Activated T-cell treated with anti-CD3 and anti-CD28 coated beads, Interleukin-2, amount 50 U/mL, for 24 hours (primary cell): ENCODE data around the gene TGM2.

Source experiments
- DNase-seq: peaks from one replicate; pipeline ENCODE4 v3.0.0-alpha.2; 2020
- H3K27ac Mint-ChIP-seq: 2 replicates; pipeline ENCODE4 v1.8.0; 2020; ENCODE audit warnings: mild to moderate bottlenecking, mixed read lengths
- H3K27me3 Mint-ChIP-seq: 2 replicates; pipeline ENCODE4 v1.8.0; 2020; ENCODE audit warnings: mixed read lengths
- H3K36me3 Mint-ChIP-seq: 2 replicates; pipeline ENCODE4 v1.8.0; 2020; ENCODE audit warnings: low read depth, mixed read lengths
- H3K4me1 Mint-ChIP-seq: 2 replicates; pipeline ENCODE4 v1.8.0; 2020; ENCODE audit warnings: low read depth, mixed read lengths
- H3K4me3 Mint-ChIP-seq: 2 replicates; pipeline ENCODE4 v1.8.0; 2020; ENCODE audit warnings: mild to moderate bottlenecking, moderate library complexity, mixed read lengths
- H3K9me3 Mint-ChIP-seq: 2 replicates; pipeline ENCODE4 v1.8.0; 2020; ENCODE audit warnings: mixed read lengths

The TGM2 gene

DNA sequence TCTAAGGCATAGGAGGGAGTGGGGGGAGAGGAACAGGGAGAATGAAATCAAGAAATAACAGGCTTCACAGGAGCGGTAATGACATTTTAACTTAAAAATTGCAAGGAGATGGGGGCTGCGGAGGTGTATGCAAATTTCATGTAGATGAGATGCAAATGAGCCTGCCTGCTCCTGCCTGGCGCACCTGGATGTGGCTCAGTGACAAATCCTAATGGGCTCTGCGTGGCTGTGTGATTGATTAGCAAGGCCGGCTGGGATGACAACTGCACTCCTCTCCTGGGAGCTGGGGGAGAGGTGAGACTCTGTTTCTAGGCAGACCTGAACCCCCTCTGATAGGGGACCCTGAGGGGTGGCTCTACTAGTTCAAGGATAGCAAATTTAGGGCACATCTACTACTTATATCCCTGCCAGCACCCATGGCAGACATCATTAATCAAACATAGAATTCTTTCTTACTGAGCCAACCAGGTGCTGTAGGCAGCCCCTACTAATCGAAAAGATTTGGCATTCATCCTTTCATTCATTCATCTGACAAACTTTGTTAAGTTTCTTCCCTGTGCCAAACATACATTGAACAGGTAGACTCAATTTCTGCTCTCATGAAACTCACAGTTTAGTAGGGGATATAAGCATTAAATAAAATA is 38.4 kb upstream of the TGM2 start:
- H3K4me3 Mint-ChIP-seq = no peak overlapping the region
- DNase-seq = peak; percentile 3
- no peaks in the 10 kb centered on the region for H3K9me3 Mint-ChIP-seq
- H3K36me3 Mint-ChIP-seq = no peaks in the 10 kb centered on the region
- peaks cover 12% of the 10 kb centered on the region for H3K27me3 Mint-ChIP-seq
- H3K27ac Mint-ChIP-seq = no peak overlapping the region
- no peaks in the 10 kb centered on the region for H3K4me1 Mint-ChIP-seq

DNA sequence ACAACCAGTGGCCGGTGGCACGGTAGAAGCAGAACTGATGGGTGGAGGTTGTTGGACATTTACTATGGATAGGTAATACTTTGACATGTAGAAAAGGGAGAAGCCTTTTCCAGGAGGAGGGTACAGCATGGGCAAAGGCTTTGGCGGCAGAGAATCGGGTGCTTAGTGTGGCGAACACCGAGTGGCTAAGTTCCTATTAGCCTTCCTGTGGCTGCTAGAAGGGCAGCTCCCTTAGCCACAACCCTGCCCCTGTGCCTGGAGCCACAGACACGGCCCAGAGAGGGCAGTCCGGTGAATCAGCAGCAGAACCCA is 37.9 kb upstream of the TGM2 start:
- Mint-ChIP-seq H3K4me1 (no peaks in the 10 kb centered on the region), H3K9me3 (no peaks in the 10 kb centered on the region), H3K27me3 (peaks cover 8% of the 10 kb centered on the region), H3K36me3 (no peaks in the 10 kb centered on the region), H3K4me3 (no peak overlapping the region), H3K27ac (no peak overlapping the region)
- peak; percentile 7 for DNase-seq

- no peak for DNase-seq
- no peaks in the 10 kb centered on the region for H3K4me1 Mint-ChIP-seq
- no peak overlapping the region for H3K4me3 Mint-ChIP-seq
- no peaks in the 10 kb centered on the region for H3K9me3 Mint-ChIP-seq
- no peaks in the 10 kb centered on the region for H3K36me3 Mint-ChIP-seq
- H3K27ac Mint-ChIP-seq = no peak overlapping the region
- peaks cover 5% of the 10 kb centered on the region for H3K27me3 Mint-ChIP-seq
Observed at GRCh38 chr20:38202153-38202981, 37.3 kb upstream of the TGM2 start.

DNA sequence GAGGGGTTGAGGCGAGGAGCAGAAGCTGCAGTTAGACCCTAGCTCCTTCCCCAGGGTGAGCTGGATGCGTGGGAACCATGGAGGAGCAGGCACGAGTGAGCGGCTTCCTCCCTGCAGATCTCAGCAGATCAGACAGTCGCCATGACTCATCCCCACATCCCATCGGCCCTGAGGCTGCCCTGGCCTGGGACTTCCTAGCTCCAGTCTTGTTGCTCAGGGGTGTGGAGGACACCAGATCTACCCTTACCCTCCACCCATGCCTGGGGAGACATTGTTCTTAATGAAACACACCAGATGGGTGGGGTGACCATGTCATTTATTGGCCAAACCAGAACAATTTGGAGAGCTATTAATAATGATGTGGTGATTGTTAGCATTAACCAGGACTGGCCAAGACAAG is 36.3 kb upstream of the TGM2 start:
- Mint-ChIP-seq H3K9me3 (no peaks in the 10 kb centered on the region), H3K4me3 (no peak overlapping the region), H3K36me3 (no peaks in the 10 kb centered on the region), H3K27ac (no peak overlapping the region), H3K4me1 (no peaks in the 10 kb centered on the region), H3K27me3 (peaks cover 5% of the 10 kb centered on the region)
- peak; percentile 6 for DNase-seq

GRCh38 chr20:38200646-38201045 is 35.6 kb upstream of the TGM2 start:
- Mint-ChIP-seq H3K36me3 (no peaks in the 10 kb centered on the region), H3K27ac (no peak overlapping the region), H3K4me1 (no peaks in the 10 kb centered on the region), H3K27me3 (peaks cover 10% of the 10 kb centered on the region), H3K4me3 (no peak overlapping the region), H3K9me3 (no peaks in the 10 kb centered on the region)
- DNase-seq = peak; percentile 13

- Mint-ChIP-seq H3K27me3 (peaks cover 13% of the 10 kb centered on the region), H3K4me1 (no peaks in the 10 kb centered on the region), H3K4me3 (no peak overlapping the region), H3K9me3 (no peaks in the 10 kb centered on the region), H3K27ac (no peak overlapping the region), H3K36me3 (no peaks in the 10 kb centered on the region)
- DNase-seq = peak; percentile 12
Observed at GRCh38 chr20:38199501-38200390, 34.7 kb upstream of the TGM2 start.

GRCh38 chr20:38198238-38198861 is 33.3 kb upstream of the TGM2 start:
- H3K4me3 Mint-ChIP-seq = no peak overlapping the region

GRCh38 chr20:38197619-38198018 is 32.5 kb upstream of the TGM2 start:
- no peak overlapping the region for H3K27ac Mint-ChIP-seq
- H3K4me3 Mint-ChIP-seq = no peak overlapping the region
- peaks cover 4% of the 10 kb centered on the region for H3K9me3 Mint-ChIP-seq

More at GRCh38 chr20:38198238-38198861, 33.3 kb upstream of the TGM2 start:
- Mint-ChIP-seq H3K9me3 (peaks cover 4% of the 10 kb centered on the region), H3K27ac (no peak overlapping the region), H3K4me1 (no peaks in the 10 kb centered on the region), H3K36me3 (no peaks in the 10 kb centered on the region), H3K27me3 (peaks cover 13% of the 10 kb centered on the region)
- no peak for DNase-seq

GRCh38 chr20:38197217-38197616 is 32.1 kb upstream of the TGM2 start:
- H3K9me3 Mint-ChIP-seq = peaks cover 4% of the 10 kb centered on the region
- H3K27me3 Mint-ChIP-seq = peaks cover 15% of the 10 kb centered on the region
- H3K36me3 Mint-ChIP-seq = no peaks in the 10 kb centered on the region
- DNase-seq = no peak
- no peak overlapping the region for H3K4me3 Mint-ChIP-seq
- no peaks in the 10 kb centered on the region for H3K4me1 Mint-ChIP-seq
- H3K27ac Mint-ChIP-seq = no peak overlapping the region

More at GRCh38 chr20:38197619-38198018, 32.5 kb upstream of the TGM2 start:
- no peaks in the 10 kb centered on the region for H3K4me1 Mint-ChIP-seq
- H3K27me3 Mint-ChIP-seq = peaks cover 16% of the 10 kb centered on the region
- no peak for DNase-seq
- no peaks in the 10 kb centered on the region for H3K36me3 Mint-ChIP-seq

GRCh38 chr20:38196592-38196991 is 31.5 kb upstream of the TGM2 start:
- H3K4me1 Mint-ChIP-seq = no peaks in the 10 kb centered on the region
- H3K36me3 Mint-ChIP-seq = no peaks in the 10 kb centered on the region
- H3K27me3 Mint-ChIP-seq = peaks cover 14% of the 10 kb centered on the region
- H3K27ac Mint-ChIP-seq = no peak overlapping the region
- no peak overlapping the region for H3K4me3 Mint-ChIP-seq
- H3K9me3 Mint-ChIP-seq = peaks cover 4% of the 10 kb centered on the region
- peak; percentile 6 for DNase-seq

DNA sequence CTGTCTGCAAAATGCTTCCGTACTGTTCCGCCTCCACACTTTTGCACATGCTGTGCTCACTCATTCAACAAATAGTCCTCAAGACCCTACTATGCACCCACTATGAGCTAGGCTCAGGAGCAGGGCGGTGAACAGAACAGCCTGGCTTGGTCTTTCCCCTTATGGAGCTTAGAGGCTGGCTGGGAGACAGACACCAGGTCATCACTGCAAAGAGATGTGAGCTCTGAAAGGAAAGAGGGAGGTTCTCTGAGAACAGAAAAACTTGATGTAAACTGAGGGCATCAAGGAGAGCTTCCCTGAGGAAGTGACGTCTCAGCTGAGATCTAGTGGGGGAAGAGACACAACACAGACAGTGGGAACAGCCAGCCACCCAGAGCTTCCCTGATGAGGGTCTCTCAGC is 31.0 kb upstream of the TGM2 start:
- H3K9me3 Mint-ChIP-seq = peaks cover 4% of the 10 kb centered on the region
- peak; percentile 17 for DNase-seq
- no peaks in the 10 kb centered on the region for H3K4me1 Mint-ChIP-seq
- H3K27ac Mint-ChIP-seq = no peak overlapping the region
- no peak overlapping the region for H3K4me3 Mint-ChIP-seq
- H3K27me3 Mint-ChIP-seq = peaks cover 16% of the 10 kb centered on the region
- H3K36me3 Mint-ChIP-seq = no peaks in the 10 kb centered on the region

DNA sequence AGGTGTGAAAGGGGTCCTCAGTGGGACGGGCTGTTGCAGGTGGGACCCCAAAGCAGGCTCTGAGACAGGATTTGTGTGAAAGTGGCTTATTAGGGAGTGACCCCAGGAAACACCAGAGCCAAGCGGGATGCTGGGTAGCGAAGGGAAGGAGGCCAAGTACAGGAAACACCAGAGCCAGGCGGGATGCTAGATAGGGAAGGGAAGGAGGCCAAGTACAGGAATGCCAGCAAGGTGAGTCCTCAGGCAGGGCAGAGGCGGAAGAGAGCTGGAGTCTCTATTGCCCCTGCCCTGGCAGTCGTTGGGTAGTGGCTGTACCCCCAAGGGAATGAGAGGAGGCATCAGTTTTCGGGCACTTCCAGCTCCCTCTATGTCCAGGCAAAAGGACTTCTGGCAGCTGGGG is 30.5 kb upstream of the TGM2 start:
- H3K27me3 Mint-ChIP-seq = peaks cover 16% of the 10 kb centered on the region
- no peak overlapping the region for H3K4me3 Mint-ChIP-seq
- H3K9me3 Mint-ChIP-seq = peaks cover 4% of the 10 kb centered on the region
- H3K36me3 Mint-ChIP-seq = no peaks in the 10 kb centered on the region
- H3K4me1 Mint-ChIP-seq = no peaks in the 10 kb centered on the region
- H3K27ac Mint-ChIP-seq = no peak overlapping the region
- DNase-seq = no peak

GRCh38 chr20:38194971-38195504 is 30.0 kb upstream of the TGM2 start:
- Mint-ChIP-seq H3K4me3 (no peak overlapping the region), H3K9me3 (peaks cover 4% of the 10 kb centered on the region), H3K36me3 (no peaks in the 10 kb centered on the region), H3K27me3 (peaks cover 16% of the 10 kb centered on the region), H3K4me1 (no peaks in the 10 kb centered on the region), H3K27ac (no peak overlapping the region)
- no peak for DNase-seq

- no peaks in the 10 kb centered on the region for H3K4me1 Mint-ChIP-seq
- no peak for DNase-seq
- H3K9me3 Mint-ChIP-seq = peaks cover 4% of the 10 kb centered on the region
- H3K4me3 Mint-ChIP-seq = no peak overlapping the region
- H3K36me3 Mint-ChIP-seq = no peaks in the 10 kb centered on the region
- peaks cover 26% of the 10 kb centered on the region for H3K27me3 Mint-ChIP-seq
- H3K27ac Mint-ChIP-seq = no peak overlapping the region
Observed at GRCh38 chr20:38193586-38194105, 28.6 kb upstream of the TGM2 start.
